Dedifferentiated amniotic fluid mesenchymal stem cell (primary cell): ENCODE data around the gene PATL2.
A peak's percentile ranks its signal among the peaks of the same experiment; 100 is the strongest.
"Not testable (repeated sequence)": the region's sequence is repeated elsewhere in the genome, so short reads cannot be mapped to it uniquely, and the experiment has no call there.

Experiments
- DNase-seq: peaks from one replicate; pipeline ENCODE4 v3.0.0-alpha.2; 2016; ENCODE audit errors: extremely low spot score

The PATL2 gene

DNA sequence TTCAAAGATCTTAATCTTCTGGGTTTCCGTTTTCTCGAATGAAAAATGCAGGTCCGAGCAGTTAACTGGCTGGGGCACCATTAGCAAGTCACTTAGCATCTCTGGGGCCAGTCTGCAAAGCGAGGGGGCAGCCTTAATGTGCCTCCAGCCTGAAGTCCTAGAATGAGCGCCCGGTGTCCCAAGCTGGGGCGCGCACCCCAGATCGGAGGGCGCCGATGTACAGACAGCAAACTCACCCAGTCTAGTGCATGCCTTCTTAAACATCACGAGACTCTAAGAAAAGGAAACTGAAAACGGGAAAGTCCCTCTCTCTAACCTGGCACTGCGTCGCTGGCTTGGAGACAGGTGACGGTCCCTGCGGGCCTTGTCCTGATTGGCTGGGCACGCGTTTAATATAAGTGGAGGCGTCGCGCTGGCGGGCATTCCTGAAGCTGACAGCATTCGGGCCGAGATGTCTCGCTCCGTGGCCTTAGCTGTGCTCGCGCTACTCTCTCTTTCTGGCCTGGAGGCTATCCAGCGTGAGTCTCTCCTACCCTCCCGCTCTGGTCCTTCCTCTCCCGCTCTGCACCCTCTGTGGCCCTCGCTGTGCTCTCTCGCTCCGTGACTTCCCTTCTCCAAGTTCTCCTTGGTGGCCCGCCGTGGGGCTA, at the start of gene PATL2, which contains the start of gene B2M:
Gene PATL2 (minus strand): TSS at position 228 of the 647 bp plus-strand sequence. CDS start 34,833 bp downstream, outside the sequence.
Gene B2M (plus strand): TSS at position 422 of the 647 bp plus-strand sequence. CDS start 30 bp downstream, at position 452.
- DNase-seq, result peak; percentile 98

DNA sequence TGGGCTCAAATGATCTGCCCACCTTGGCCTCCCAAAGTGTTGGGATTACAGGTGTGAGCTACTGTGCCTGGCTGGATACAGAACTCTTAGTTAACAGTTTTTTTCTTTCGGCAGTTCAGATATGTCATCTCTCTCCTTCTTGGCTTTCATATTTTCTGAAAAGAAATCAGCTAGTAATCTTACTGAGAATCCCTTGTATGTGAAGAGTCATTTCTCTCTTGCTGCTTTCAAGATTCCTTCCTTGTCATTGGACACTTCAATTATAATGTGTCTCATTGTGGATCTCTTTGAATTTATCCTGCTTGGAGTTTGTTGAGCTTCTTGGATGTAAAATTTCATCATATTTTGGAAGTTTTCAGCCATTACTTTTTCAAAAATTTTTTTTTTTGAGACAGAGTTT, 42.2 kb upstream of the PATL2 start:
- DNase-seq, result no peak

DNA sequence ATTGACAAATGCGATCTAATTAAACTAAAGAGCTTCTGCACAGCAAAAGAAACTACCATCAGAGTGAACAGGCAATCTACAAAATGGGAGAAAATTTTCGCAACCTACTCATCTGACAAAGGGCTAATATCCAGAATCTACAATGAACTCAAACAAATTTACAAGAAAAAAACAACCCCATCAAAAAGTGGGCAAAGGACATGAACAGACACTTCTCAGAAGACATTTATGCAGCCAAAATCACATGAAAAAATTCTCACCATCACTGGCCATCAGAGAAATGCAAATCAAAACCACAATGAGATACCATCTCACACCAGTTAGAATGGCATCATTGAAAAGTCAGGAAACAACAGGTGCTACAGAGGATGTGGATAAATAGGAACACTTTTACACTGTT, 32.3 kb upstream of the PATL2 start:
- not testable (repeated sequence) for DNase-seq

DNA sequence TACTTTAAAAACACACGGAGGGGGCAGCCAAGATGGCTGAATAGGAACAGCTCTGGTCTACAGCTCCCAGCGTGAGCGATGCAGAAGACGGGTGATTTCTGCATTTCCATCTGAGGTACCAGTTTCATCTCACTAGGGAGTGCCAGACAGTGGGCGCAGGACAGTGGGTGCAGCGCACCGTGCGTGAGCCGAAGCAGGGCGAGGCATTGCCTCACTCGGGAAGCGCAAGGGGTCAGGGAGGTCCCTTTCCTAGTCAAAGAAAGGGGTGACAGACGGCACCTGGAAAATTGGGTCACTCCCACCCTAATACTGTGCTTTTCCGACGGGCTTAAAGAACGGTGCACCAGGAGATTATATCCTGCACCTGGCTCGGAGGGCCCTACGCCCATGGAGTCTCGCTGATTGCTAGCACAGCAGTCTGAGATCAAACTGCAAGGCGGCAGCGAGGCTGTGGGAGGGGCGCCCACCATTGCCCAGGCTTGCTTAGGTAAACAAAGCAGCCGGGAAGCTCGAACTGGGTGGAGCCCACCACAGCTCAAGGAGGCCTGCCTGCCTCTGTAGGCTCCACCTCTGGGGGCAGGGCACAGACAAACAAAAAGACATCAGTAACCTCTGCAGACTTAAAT, 28.2 kb upstream of the PATL2 start:
- not testable (repeated sequence) for DNase-seq

DNA sequence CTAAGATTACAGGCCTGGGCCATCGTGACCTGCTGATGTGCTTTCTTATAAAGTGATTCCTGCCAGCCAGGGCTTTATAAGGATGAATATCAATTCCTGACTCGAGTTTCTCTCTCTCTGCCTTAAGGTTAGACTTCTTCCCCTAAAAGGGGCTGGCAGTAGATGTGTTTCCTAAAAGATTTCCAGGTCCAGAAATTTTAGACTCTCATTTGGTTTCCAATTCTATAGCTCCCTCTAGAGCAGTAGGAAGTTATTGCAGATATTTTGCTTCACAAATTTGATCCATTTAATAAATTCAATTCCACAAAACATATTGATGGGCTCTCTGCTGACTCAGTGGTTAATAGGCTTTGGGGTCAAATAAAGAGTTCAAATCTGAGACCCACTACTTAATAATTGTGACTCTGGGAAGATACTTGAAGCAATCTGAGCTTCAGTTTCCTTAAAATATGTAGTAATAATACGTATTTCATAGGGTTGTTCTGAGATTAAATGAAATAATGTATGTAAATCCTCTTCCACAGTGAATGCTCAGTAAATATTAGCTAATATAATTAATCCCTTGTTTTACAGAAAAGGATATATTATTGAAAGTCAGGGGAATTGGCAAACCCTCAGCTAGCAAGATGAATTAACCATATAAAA, 27.3 kb upstream of the PATL2 start:
- DNase-seq, result peak; percentile 78

DNA sequence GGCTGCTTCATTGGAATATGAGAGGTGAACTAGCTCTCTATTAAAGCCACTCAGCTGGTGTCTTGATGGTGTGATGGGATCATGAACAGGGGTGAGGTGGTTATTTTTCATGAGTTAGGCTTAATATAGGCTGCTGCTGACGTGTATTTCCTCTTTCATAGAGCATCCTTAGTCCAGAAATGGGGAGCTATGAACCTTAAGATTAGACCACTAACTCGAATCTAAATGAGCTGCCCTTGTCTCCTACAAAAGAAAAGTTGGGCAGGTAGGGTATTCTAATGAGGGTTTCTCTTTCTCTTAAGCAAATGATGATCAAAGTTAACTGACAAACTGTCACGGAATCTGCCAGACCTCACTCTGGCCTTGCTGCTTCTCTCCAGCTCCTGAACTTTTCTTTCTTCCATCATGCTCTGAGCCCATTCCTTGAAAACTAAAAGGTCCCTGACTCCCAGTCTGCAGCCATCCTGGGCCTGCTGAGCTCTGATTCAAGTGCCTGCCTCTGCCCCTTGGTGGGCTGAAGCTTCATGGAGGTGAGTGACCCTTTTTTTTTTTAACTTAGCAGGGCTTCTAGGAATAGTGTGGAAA, 25.1 kb upstream of the PATL2 start, which contains the start of gene TRIM69:
Gene TRIM69 (plus strand): TSS at position 348 of the 585 bp plus-strand sequence. CDS start 177 bp downstream, at position 525.
- no peak for DNase-seq

DNA sequence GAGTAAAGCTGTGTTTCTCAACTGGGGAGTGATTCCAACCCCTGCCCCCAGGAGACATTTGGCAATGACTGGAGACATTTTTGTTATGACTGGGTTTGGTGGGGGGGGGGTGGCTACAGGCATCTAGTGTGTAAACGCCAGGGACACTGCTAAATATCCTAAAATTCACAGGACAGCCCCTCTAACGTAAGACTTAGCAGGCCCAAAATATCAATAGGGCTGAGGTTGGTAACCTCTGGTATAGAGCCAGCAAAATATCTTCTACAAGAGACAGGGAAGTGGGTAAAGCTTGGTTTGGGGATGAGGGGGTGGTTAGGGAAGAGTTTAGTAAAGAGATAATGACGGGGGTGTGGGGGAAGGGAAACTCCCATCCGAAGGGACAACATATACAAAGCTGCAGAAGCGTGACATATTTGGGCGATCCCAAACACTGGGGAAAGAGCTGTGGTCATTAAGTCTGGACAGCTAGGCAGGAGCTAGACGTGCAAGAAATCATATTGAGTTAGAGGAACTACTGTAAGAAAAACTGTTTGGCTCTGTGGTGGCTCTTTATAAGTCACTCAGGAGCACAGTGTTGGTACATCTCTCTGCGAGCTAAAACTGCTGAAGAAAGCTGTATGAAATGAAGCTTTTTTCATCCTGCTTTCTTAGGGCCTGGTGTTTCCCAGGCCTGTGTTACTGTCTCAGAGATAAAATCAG, 24.5 kb upstream of the PATL2 start:
- DNase-seq, result no peak

DNA sequence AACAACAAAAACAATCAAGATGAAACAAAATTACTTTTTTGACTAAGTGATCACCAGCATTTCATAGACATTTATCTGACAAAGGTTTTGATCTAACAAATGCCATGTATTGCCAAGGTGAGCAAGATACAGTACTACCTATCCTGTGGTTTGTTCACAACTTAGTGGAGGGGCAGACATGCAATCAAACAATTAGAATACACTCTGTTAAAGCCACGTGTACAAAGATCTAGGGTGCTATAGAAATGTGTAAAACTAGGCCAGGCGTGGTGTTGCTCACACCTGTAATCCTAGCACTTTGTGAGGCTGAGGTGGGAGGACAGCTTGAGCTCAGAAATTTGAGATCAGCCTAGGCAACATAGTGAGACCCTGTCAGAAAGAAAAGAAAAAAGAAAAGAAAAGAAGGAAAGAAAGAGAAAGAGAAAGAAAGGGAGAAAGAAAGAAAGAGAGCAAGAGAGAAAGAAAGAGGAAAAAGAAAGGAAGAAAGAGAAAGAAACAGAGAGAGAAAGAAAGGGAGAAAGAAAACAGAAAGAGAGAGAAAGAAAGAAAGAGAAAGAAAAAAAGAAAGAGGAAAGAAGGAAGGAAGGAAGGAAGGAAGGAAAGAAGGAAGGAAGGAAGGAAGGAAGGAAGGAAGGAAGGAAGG, 23.8 kb upstream of the PATL2 start:
- no peak for DNase-seq

DNA sequence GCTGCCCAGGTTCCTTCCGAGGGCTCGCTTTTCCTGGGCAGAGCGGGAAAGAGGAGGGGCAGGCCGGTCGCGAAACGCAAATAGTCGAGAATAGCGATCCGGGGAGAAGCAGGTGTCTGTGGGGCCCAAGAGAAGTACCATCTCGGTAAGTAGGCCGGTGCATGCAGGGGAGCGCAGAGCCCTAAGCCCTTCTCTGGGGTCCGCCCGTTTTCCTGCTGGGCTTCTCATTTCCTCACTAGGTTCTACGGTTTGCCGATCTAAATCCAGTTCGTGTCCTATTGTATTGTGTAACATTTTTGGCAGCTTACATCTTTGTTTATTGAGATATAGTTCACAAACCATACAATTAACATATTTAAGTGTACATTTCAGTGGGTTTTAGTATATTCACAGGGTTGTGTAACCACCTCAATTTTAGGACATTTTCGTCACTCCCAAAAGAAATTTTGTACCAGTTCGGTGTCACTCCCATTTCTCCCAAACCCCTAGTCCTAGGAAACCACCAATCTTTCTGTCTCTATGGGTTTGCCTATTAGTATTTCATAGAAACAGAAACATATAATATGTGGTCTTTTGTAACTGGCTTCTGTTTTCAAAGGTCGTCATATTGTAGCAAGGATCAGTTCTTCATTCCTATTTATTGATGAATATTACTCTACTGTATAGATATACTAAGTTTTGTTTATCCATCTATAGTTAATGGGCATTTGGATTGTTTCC, 18.4 kb upstream of the PATL2 start:
- DNase-seq, result no peak

DNA sequence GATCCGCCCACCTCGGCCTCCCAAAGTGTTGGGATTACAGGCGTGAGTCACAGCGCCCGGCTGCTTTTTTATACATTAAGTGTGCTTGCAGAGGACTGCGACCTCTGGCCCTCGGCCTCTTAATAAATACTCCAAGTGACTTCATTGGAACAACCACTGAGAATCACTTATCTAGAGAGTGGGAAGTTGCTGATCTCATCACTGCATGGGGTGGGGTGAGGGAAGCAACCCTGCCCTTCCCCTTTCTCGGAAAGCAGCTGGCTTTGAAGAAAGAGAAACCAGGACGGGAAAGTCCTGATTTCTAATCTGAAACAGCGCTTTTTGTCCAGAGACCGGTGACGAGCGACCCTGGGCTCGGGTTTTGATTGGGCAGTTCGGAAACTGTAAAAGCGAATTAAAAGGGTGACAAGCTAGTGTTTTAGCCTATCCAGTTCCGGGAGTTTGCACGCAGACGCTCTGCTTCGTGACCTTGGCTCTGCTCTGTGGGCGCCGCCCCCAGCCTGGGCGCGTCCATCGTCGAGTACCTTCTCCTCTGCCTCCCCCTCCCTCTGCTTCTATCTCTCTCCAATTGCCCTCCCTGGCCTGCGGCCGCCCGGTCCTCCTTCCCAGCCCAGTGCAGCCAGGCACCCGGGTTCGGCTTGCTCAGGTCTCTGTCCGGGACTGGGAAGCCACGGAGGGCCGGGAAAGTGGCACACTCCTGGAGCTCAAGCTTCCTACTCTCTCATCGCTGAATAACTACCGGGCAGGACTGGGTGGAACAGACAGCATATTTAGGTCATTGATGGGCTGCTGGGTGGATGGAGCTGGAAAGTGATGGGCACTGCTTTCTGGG, 17.7 kb upstream of the PATL2 start:
- DNase-seq, result peak; percentile 98

DNA sequence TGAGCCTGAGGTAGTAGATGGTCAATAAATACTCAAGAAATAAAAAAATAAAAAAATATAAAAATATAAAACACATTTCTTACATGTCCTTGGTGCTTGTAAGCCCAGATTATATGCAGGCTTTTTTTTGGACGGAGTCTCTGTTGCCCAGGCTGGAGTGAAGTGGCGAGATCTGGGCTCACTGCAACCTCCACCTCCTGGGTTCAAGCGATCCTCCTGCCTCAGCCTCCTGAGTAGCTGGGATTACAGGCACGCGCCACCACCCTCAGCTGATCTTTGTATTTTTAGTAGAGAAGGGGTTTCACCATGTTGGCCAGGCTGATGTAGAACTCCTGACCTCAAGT, 17.1 kb upstream of the PATL2 start:
- DNase-seq, result not testable (repeated sequence)

DNA sequence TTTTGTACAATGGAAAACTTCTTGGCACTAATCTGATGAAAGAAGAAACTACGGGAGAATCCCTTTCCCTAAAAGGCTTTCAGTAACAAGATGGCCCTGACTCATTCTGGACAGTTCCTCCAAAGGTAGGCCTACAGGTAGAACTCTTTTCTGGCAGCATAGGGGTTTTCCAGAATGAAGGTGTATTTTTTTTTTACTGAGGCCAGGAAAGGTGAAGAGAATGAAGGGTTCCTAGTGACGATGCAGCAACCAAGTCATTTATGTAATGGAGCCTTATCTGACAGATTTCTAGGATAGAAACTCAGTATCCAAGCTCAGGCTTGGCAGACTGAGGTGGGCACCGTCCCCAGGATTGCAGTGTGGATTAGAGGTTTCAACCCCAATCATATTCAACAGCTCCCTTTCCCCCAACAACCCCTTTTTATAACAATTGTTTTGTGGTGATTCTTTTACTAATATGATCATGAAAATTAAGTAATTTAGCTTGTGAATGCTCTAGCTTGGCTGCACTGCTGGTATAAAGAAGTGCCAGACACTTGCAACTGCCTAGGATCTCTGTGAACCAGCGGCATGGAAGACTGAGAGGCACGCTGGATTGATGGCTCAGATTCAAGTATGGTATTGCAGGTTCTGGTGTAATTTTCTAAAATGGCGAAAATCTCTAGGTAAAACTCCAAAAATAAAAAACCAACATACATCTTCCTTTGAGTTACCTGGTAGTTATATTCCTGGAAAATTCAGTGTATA, 16.5 kb upstream of the PATL2 start:
- DNase-seq, result no peak

DNA sequence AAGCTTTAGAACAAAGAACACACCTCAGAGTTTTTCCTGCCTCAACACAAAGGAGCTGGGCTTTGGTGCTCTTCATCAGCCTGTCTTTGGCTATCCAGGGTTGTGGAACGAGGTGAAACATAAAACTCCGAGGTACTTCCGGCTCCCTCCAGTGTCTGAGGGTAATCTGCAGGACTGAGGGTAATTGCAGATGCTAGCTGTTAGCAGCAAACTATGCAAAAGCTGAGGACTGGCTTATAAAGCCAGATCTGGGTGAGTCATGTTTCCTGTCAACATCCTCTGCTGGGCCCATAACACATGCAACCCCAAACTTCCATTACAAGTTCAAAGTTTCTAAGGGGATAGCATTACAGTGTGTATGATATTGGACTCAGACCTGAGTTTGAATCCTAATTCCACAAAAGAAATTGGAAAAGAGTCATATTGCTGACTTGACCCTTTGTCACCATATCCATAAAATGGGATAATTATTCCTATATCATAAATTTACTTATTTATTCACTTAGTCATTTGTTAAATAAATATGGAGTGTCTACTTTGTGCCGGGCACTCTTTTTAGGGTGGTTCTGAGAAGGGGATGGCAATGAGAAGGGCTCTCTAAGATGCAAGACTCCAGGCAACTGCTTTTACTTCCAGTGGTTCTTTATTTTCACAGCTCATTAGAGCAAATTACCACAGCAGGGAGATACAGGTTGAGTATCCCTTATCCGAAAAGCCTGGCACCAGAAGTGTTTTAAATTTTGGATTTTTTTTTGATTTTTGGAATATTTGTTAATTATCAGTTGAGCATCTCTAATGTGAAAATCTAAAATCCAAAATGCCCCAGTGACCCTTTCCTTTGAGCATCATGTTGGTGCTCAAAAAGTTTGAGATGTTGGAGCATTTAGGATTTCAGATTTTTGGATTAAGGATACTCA, 15.7 kb upstream of the PATL2 start:
- peak; percentile 49 for DNase-seq

DNA sequence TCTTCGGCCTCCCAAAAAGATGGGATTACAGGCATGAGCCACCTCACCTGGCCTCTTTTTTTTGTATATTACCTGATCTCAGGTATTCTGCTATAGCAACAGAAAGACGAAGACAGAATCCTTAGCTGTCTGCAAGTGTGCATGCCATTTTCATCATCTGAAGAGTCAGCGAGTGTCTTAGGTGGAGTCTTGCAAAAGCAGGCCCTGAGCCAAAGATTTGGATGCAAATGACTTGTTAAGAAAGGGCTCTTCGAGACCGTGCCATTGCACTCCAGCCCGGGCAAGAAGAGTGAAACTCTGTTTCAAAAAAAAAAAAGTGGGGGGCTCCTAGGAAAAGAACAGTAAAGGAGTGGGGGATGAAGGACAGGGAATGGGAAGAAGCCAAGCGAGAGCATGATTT, 15.0 kb upstream of the PATL2 start:
- no peak for DNase-seq

DNA sequence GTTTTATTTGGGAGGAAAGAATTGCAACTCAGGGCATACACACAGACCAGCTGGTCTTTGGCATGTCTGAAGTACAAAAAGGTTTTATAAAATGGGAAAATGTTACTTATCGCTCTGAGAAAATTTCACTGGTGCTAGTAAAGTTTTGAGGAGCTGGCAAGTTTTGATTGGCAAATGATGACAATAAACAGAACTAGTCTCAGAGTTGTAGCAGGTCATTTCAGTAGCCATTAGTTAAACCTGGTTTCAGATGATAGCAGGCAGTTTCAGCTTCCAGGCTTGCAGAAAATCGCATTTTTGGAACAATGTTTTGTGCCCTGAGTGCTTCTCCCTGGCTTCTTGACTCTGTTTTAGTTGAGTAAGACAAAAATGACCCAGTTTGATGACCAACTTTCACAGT, 10.9 kb upstream of the PATL2 start:
- no peak for DNase-seq

DNA sequence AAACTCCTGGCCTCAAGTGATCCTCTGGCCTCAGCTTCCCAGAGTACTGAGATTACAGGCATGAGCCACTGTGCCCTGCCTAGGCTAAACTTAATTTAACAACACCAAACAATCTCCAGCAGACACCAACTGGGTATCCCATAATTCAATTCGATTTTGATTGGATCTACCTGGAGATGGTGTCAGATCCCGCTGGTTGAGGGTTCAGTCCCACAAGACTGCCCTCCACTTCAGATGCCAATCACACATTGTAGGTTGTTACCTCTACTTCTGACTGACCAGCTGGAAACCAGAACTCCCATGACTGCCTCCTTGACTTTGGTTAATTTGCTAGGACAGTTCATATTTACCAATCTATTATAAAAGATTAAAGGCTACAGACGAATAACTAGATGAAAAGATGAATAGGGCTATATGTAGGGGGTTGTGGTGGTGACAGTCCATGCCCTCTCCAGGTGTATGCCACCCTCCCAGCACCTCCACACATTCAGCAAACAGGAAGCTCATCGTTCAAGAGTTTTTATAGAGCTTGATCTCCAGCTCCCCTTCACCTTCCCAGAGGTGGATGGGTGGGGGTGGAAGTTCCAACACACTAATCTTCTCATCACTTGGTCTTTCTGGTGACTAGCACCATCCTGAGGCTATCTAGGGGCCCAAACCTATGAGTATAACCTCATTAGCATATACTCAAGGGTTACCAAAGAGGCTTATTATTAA, 9.5 kb upstream of the PATL2 start:
- DNase-seq, result no peak

DNA sequence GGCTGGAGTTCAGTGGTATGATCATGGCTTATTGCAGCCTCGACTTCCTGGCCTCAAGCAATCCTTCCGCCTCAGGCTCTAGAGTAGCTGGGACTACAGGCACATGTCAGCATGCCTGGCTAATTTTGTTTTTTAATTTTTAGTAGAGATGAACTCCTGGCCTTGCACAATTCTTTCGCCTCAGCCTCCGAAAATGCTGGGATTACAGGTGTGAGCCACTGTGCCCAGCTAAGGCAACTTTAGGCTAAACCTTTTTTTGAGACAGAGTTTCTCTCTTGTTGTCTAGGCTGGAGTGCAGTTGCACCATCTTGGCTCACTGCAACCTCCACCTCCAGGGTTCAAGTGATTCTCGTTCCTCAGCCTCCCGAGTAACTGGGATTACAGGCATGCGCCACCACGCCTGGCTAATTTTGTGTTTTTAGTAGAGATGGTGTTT, 8.9 kb upstream of the PATL2 start:
- not testable (repeated sequence) for DNase-seq
